Measurements from ENCODE around the gene TOMM34.

The TOMM34 gene

DNA sequence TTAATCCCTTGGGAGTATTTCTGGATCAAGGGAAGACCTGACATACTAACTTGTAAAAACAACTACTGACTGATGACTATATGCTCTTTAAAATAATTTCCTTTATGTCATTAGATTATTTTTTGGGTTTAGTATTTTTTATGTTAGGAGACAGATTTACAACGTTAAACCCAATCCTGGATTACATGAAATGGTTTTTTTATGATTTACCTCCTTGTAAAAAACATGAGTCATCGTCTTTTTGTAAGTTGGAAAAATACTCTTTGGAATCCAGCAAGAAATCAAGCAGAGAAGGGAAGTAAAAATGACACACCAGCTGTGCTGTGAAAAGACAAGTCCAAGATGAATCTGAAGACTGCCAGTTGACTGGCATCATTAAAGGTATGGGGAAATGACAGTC, 12.9 kb upstream of the TOMM34 start:
- TF ChIP-seq, protein P1, sequence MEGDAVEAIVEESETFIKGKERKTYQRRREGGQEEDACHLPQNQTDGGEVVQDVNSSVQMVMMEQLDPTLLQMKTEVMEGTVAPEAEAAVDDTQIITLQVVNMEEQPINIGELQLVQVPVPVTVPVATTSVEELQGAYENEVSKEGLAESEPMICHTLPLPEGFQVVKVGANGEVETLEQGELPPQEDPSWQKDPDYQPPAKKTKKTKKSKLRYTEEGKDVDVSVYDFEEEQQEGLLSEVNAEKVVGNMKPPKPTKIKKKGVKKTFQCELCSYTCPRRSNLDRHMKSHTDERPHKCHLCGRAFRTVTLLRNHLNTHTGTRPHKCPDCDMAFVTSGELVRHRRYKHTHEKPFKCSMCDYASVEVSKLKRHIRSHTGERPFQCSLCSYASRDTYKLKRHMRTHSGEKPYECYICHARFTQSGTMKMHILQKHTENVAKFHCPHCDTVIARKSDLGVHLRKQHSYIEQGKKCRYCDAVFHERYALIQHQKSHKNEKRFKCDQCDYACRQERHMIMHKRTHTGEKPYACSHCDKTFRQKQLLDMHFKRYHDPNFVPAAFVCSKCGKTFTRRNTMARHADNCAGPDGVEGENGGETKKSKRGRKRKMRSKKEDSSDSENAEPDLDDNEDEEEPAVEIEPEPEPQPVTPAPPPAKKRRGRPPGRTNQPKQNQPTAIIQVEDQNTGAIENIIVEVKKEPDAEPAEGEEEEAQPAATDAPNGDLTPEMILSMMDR (IDR thresholded peaks at IDR 0.05; ENCODE audit: control insufficient read depth, extremely low read depth, insufficient read depth) = no peak
- H3K4me3 ChIP-seq (ENCODE audit: low read depth, low read length) = no peak overlapping the region
- DNase-seq (ENCODE audit: low read depth) = no peak

DNA sequence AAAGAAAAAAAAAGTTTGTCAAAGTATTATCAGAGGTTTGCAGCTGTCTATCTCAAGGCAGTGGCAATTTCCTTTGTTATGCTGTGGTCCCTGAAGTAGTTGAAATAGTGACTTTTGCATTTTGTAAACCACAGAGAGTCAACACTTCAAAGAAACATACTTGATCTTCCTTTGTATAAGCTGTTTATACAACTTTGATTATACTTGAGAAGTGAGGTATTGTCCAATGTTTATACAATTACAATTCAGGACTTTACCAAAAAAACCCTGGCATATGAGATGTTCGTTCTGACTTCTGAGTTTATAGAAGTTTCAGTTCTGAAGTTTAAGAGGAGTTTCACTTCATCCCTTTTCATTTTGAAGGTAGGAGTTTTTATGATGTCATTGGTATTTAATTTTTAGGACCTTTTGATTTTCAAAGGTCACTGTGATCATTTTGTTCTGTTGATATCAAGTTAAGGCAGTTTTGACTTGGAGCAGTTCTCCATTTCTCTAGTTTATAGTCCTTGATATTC, 10.1 kb upstream of the TOMM34 start:
- H3K4me3 ChIP-seq (ENCODE audit: low read depth, low read length) = no peak overlapping the region
- DNase-seq (ENCODE audit: low read depth) = no peak
- TF ChIP-seq, protein P1 (IDR thresholded peaks at IDR 0.05; ENCODE audit: control insufficient read depth, extremely low read depth, insufficient read depth) = no peak

DNA sequence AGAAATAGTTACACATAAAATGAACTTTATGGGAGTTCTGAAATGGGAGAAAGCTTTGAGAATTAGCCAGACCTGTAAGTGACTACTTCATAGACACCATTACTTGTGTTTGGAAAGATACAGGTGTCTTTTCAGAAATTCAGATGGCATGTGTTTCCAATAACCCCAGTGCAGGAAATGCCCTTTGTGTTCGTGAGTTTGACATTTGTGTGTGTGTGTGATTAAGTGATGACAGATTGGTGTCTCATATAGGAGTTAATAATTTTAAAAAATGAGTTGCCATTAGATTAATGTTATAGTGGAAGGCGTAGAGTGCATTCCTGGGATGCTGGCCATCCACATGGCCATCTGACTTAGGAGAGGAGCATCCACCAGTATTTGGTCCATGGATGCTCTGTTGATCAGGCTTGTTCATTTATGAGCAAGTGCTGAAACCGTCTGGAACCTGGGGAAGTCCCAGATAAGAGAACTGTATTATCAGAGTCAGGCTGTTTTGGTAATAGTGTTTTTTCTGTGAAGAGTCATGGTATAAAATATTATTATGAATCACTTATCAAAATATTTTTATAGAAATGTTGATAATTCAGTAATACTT, 9.2 kb upstream of the TOMM34 start:
- no peak for DNase-seq (ENCODE audit: low read depth)
- H3K4me3 ChIP-seq (ENCODE audit: low read depth, low read length) = no peak overlapping the region
- TF ChIP-seq, protein P1 (IDR thresholded peaks at IDR 0.05; ENCODE audit: control insufficient read depth, extremely low read depth, insufficient read depth) = no peak

DNA sequence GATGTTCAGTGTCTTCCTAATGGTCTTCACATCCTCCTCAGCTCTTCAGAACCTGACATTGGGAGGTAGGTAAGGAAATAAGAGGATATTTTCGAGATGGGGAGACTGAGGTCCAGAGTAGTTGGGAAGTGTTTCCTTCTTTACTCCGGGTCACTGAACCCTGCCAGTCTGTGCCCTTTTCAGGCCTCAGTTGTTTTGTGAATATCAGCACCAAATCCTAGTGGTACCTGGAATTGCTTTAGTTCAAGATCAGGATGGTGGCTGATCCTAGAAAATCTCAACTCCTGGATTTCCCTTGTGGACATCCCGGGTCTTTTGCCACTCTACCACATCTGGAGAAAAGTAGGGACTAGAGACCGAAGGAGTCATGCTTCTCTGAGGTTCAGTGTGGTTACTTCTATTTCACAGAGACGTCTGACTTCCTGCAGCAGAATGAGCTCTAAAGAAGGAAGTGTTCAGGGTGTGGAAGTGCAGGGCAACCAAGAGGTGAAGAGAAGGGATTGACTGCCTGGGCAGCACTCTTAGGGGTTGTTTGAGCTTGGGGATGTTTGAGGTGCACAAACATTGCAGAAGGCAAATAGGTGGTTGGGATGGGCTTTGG, 7.1 kb upstream of the TOMM34 start:
- TF ChIP-seq, protein P1 (IDR thresholded peaks at IDR 0.05; ENCODE audit: control insufficient read depth, extremely low read depth, insufficient read depth) = no peak
- peak overlapping the region; percentile 97 for H3K4me3 ChIP-seq (ENCODE audit: low read depth, low read length)
- DNase-seq (ENCODE audit: low read depth) = no peak

DNA sequence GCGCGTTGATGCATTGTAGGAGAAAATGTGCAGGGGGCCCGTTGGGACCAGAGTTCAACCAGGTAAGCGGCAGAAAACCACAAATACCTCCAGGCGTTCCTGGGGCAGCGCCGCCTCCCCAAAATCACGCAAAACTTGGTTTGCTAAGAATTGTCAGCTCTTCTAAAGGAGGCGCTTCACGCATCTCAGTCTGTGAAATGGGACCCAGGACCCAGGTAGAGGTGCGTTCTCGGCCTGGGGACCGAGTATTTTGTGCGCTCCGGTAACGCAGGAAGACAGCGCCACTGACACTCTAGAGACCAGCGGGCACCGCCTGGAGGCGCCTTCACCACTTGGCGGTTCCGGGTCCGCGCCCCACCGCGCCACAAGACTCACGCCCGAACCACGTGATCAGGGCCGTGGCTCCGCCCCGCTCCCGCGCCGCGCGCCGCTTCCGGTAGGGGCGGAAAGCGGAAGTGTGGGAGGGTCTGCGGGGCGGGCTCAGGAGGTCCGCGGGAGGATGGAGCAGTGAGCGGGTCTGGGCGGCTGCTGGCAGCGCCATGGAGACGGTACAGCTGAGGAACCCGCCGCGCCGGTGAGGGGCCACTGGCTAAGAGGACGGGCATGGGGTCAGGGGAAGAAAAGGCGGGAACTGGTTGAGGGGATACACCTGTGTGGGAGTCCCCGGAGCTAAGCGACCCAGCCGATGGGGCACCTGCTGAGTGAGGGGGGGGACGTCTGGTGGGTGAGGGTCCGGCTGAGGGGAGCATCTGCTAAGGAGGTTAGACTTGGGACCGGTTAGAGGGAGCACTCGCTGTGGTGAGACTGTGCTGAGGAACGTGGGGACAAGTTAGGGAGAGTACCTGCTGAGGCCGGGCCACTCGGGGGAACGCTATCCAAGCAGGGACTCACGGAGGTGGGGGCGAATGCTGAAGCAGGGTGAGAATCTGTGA, 6.1 kb upstream of the TOMM34 start, which contains the start of gene STK4:
TSS of gene STK4 (plus strand) at position 483 of the 932 bp plus-strand sequence. CDS start at position 540, 57 bp downstream.
- DNase-seq (ENCODE audit: low read depth) = peak; percentile 75
- TF ChIP-seq, protein P1 (IDR thresholded peaks at IDR 0.05; ENCODE audit: control insufficient read depth, extremely low read depth, insufficient read depth) = peak; percentile 52
- peak within 1 kb of the TSS; percentile 97 for H3K4me3 ChIP-seq (ENCODE audit: low read depth, low read length)

DNA sequence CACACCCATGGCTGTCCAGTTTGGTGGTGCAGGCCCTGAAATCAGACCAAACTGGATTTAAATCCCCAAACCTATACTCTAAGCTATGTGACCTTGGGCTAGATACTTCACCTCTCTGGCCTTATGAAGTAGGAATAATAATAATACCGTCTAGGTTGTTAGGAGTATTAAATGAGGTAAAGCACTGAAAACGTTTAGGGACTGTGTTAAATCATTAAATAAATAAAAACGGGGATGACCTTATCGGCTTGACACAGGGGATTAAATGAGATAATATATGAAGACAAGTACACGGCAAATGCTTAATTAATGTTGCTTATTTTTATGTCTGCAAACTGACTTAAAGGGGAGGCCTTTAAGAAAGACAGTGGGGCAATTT, 5.4 kb upstream of the TOMM34 start:
- TF ChIP-seq, protein P1 (IDR thresholded peaks at IDR 0.05; ENCODE audit: control insufficient read depth, extremely low read depth, insufficient read depth) = no peak
- H3K4me3 ChIP-seq (ENCODE audit: low read depth, low read length) = peak overlapping the region; percentile 97
- no peak for DNase-seq (ENCODE audit: low read depth)

Measured in LNCaP clone FGC (cell line).